T-helper 1 cell treated with Interleukin-12 subunit alpha and Interleukin-12 subunit beta and Interleukin-4 antibody, amounts not matched to agents 30 μg/mL and 1 μg/mL, for 36 hours (primary cell): ENCODE data around the gene TMEM63C.
"Not testable (repeated sequence)": the region's sequence is repeated elsewhere in the genome, so short reads cannot be mapped to it uniquely, and the experiment has no call there.

ENCODE experiments used
- H3K27ac Mint-ChIP-seq: one replicate; pipeline ENCODE4 v1.8.0; 2021; ENCODE audit warnings: mild to moderate bottlenecking, mixed read lengths
- H3K27me3 Mint-ChIP-seq: one replicate; pipeline ENCODE4 v1.8.0; 2021; ENCODE audit warnings: low read depth, mixed read lengths
- H3K36me3 Mint-ChIP-seq: one replicate; pipeline ENCODE4 v1.8.0; 2021; ENCODE audit warnings: low read depth, mixed read lengths
- H3K4me1 Mint-ChIP-seq: one replicate; pipeline ENCODE4 v1.8.0; 2021; ENCODE audit warnings: low read depth, mixed read lengths
- H3K4me3 Mint-ChIP-seq: one replicate; pipeline ENCODE4 v1.8.0; 2021; ENCODE audit warnings: mild to moderate bottlenecking, moderate library complexity, mixed read lengths
- H3K9me3 Mint-ChIP-seq: one replicate; pipeline ENCODE4 v1.8.0; 2021; ENCODE audit warnings: mixed read lengths

TMEM63C gene

GRCh38 chr14:77148510-77149231 is 32.9 kb upstream of the TMEM63C start:
- Mint-ChIP-seq H3K4me3 (no peak overlapping the region), H3K36me3 (no peaks in the 10 kb centered on the region), H3K27me3 (peaks cover 47% of the 10 kb centered on the region), H3K27ac (no peak overlapping the region), H3K4me1 (no peaks in the 10 kb centered on the region), H3K9me3 (no peaks in the 10 kb centered on the region)

- Mint-ChIP-seq H3K36me3 (no peaks in the 10 kb centered on the region), H3K27me3 (peaks cover 43% of the 10 kb centered on the region), H3K4me3 (no peak overlapping the region), H3K4me1 (no peaks in the 10 kb centered on the region), H3K9me3 (no peaks in the 10 kb centered on the region), H3K27ac (no peak overlapping the region)
Measured at GRCh38 chr14:77151245-77151644, 30.4 kb upstream of the TMEM63C start.

- no peaks in the 10 kb centered on the region for H3K4me1 Mint-ChIP-seq
- H3K4me3 Mint-ChIP-seq = no peak overlapping the region
- no peaks in the 10 kb centered on the region for H3K9me3 Mint-ChIP-seq
- H3K27ac Mint-ChIP-seq = no peak overlapping the region
- peaks cover 35% of the 10 kb centered on the region for H3K27me3 Mint-ChIP-seq
- H3K36me3 Mint-ChIP-seq = no peaks in the 10 kb centered on the region
Measured at GRCh38 chr14:77151918-77152588, 29.5 kb upstream of the TMEM63C start.

- Mint-ChIP-seq H3K27ac (no peak overlapping the region), H3K4me1 (no peaks in the 10 kb centered on the region), H3K4me3 (no peak overlapping the region), H3K9me3 (no peaks in the 10 kb centered on the region), H3K27me3 (peaks cover 41% of the 10 kb centered on the region), H3K36me3 (no peaks in the 10 kb centered on the region)
Measured at GRCh38 chr14:77153802-77154201, 27.8 kb upstream of the TMEM63C start.

- Mint-ChIP-seq H3K9me3 (no peaks in the 10 kb centered on the region), H3K4me1 (no peaks in the 10 kb centered on the region), H3K27ac (no peak overlapping the region), H3K27me3 (peaks cover 45% of the 10 kb centered on the region), H3K36me3 (no peaks in the 10 kb centered on the region), H3K4me3 (no peak overlapping the region)
Measured at GRCh38 chr14:77154421-77154820, 27.2 kb upstream of the TMEM63C start.

GRCh38 chr14:77155083-77155482 is 26.5 kb upstream of the TMEM63C start:
- H3K4me3 Mint-ChIP-seq = no peak overlapping the region
- H3K4me1 Mint-ChIP-seq = no peaks in the 10 kb centered on the region
- no peak overlapping the region for H3K27ac Mint-ChIP-seq

GRCh38 chr14:77157740-77158139 is 23.9 kb upstream of the TMEM63C start:
- Mint-ChIP-seq H3K27me3 (peaks cover 53% of the 10 kb centered on the region), H3K27ac (no peak overlapping the region), H3K9me3 (no peaks in the 10 kb centered on the region), H3K4me1 (no peaks in the 10 kb centered on the region), H3K4me3 (no peak overlapping the region), H3K36me3 (no peaks in the 10 kb centered on the region)

More at GRCh38 chr14:77155083-77155482, 26.5 kb upstream of the TMEM63C start:
- no peaks in the 10 kb centered on the region for H3K36me3 Mint-ChIP-seq
- no peaks in the 10 kb centered on the region for H3K9me3 Mint-ChIP-seq
- peaks cover 44% of the 10 kb centered on the region for H3K27me3 Mint-ChIP-seq

GRCh38 chr14:77158175-77158881 is 23.3 kb upstream of the TMEM63C start:
- Mint-ChIP-seq H3K9me3 (no peaks in the 10 kb centered on the region), H3K36me3 (no peaks in the 10 kb centered on the region), H3K4me3 (no peak overlapping the region), H3K4me1 (no peaks in the 10 kb centered on the region), H3K27me3 (peaks cover 48% of the 10 kb centered on the region), H3K27ac (no peak overlapping the region)

GRCh38 chr14:77158882-77159255 is 22.7 kb upstream of the TMEM63C start:
- Mint-ChIP-seq H3K27ac (no peak overlapping the region), H3K4me1 (no peaks in the 10 kb centered on the region), H3K4me3 (no peak overlapping the region), H3K9me3 (no peaks in the 10 kb centered on the region), H3K36me3 (no peaks in the 10 kb centered on the region), H3K27me3 (peaks cover 46% of the 10 kb centered on the region)

- Mint-ChIP-seq H3K36me3 (no peaks in the 10 kb centered on the region), H3K27me3 (peaks cover 33% of the 10 kb centered on the region), H3K4me1 (no peaks in the 10 kb centered on the region), H3K4me3 (no peak overlapping the region), H3K9me3 (no peaks in the 10 kb centered on the region), H3K27ac (no peak overlapping the region)
Measured at GRCh38 chr14:77161011-77161410, 20.6 kb upstream of the TMEM63C start.

- no peak overlapping the region for H3K4me3 Mint-ChIP-seq
- H3K4me1 Mint-ChIP-seq = no peaks in the 10 kb centered on the region
- peaks cover 14% of the 10 kb centered on the region for H3K27me3 Mint-ChIP-seq
- no peaks in the 10 kb centered on the region for H3K36me3 Mint-ChIP-seq
- H3K27ac Mint-ChIP-seq = no peak overlapping the region
- H3K9me3 Mint-ChIP-seq = peaks cover 9% of the 10 kb centered on the region
Measured at GRCh38 chr14:77170045-77170444, 11.6 kb upstream of the TMEM63C start.

GRCh38 chr14:77172916-77173315 is 8.7 kb upstream of the TMEM63C start:
- no peaks in the 10 kb centered on the region for H3K36me3 Mint-ChIP-seq
- H3K27ac Mint-ChIP-seq = no peak overlapping the region
- H3K9me3 Mint-ChIP-seq = peaks cover 9% of the 10 kb centered on the region
- no peak overlapping the region for H3K4me3 Mint-ChIP-seq
- H3K27me3 Mint-ChIP-seq = peaks cover 13% of the 10 kb centered on the region
- H3K4me1 Mint-ChIP-seq = no peaks in the 10 kb centered on the region

- not testable (repeated sequence) for H3K27ac Mint-ChIP-seq, H3K4me3 Mint-ChIP-seq
- peaks cover 16% of the 10 kb centered on the region for H3K27me3 Mint-ChIP-seq
Measured at GRCh38 chr14:77173911-77174617, 7.5 kb upstream of the TMEM63C start.

GRCh38 chr14:77175843-77176242 is 5.8 kb upstream of the TMEM63C start:
- Mint-ChIP-seq H3K36me3 (no peaks in the 10 kb centered on the region), H3K27ac (no peak overlapping the region), H3K27me3 (peaks cover 23% of the 10 kb centered on the region), H3K4me1 (no peaks in the 10 kb centered on the region), H3K9me3 (no peaks in the 10 kb centered on the region), H3K4me3 (no peak overlapping the region)

More at GRCh38 chr14:77173911-77174617, 7.5 kb upstream of the TMEM63C start:
- not testable (repeated sequence) for H3K36me3 Mint-ChIP-seq, H3K9me3 Mint-ChIP-seq, H3K4me1 Mint-ChIP-seq
